HCT116 (cell line): ENCODE data around the gene CSNK1E. TPM values are rescaled to one million over a fixed set of nuclear protein-coding genes. Genes with fewer than 3 reads are reported as not detected.

Source experiments
- ATAC-seq: fragments of 200-7000 bp; cut with Tn5 transposase; 2 replicates; pipeline ENCODE4 v1.9.1; 2020; ENCODE audit warnings: mild to moderate bottlenecking, moderate library complexity
- BruUV-seq: library from RNA; stranded (reverse); fragments of 400-500 nt; replicated peaks from 2 replicates; lab custom pipeline; 2021; lab: Mats Ljungman, UMichigan
- CTCF ChIA-PET: fragments of 300-600 bp; sonication (Branson Sonifier 250); formaldehyde crosslinking; loops from one replicate; lab custom pipeline; 2021; ENCODE audit warnings: antibody characterized with exemption; lab: Charles Lee
- POLR2A ChIA-PET: fragments of 300-600, 350-600 bp; sonication (Branson Sonifier 250); formaldehyde crosslinking; loops from one replicate; lab custom pipeline; 2021; ENCODE audit warnings: antibody characterized with exemption; lab: Charles Lee
- RAD21 ChIA-PET, 2 experiments: fragments of 300-600 bp; sonication (Branson Sonifier 250); formaldehyde crosslinking; loops; one replicate each; lab custom pipeline; 2023; ENCODE audit warnings: low total read pairs in 2 of 2; ENCODE audit not compliant: uncharacterized antibody in 2 of 2, unreplicated experiment in 2 of 2, low non-redundant PET in 1 of 2; lab: Charles Lee
- DNase-seq: peaks from one replicate; pipeline ENCODE4 v3.0.0-alpha.2; 2010; ENCODE audit warnings: low read depth, low spot score
- H2AFZ ChIP-seq: fragments of 200-600 bp; shearing (Covaris generic), sonication (generic); 2 replicates; pipeline ENCODE4 v1.6.1; 2017; ENCODE audit warnings: low read depth, mixed run types, mixed read lengths, antibody characterized with exemption, low read length; ENCODE audit not compliant: poor library complexity, severe bottlenecking
- H3K27ac ChIP-seq: 2 replicates; pipeline ENCODE4 v1.5.1; 2012; ENCODE audit warnings: low read depth, low read length
- H3K27me3 ChIP-seq: fragments of 200-600 bp; sonication (generic); 2 replicates; pipeline ENCODE4 v1.6.1; 2016; ENCODE audit warnings: mixed run types, low read length, mixed read lengths; ENCODE audit not compliant: insufficient read depth
- H3K36me3 ChIP-seq, 2 experiments: fragments of 200-500 bp in 1 of 2; fragments of 200-600 bp in 1 of 2; sonication (Bioruptor generic) in 1 of 2; sonication (generic) in 1 of 2; 2 replicates each; pipeline versions ENCODE4 v1.5.1 to v1.6.1; 2014 to 2016; ENCODE audit warnings: low read length in 2 of 2, inconsistent platforms in 1 of 2, mixed read lengths in 1 of 2, mixed run types in 1 of 2; ENCODE audit not compliant: insufficient read depth in 2 of 2, control insufficient read depth in 1 of 2
- H3K4me1 ChIP-seq, 2 experiments: fragments of 200-600 bp in 1 of 2; sonication (generic) in 1 of 2; 2 replicates each; pipeline versions ENCODE4 v1.5.1 to v1.6.1; 2012 to 2017; ENCODE audit warnings: low read length in 2 of 2, inconsistent platforms in 1 of 2, mild to moderate bottlenecking in 1 of 2, mixed read lengths in 1 of 2, mixed run types in 1 of 2, moderate library complexity in 1 of 2; ENCODE audit not compliant: insufficient read depth in 2 of 2, control insufficient read depth in 1 of 2
- H3K4me2 ChIP-seq: fragments of 200-600 bp; sonication (generic); 2 replicates; pipeline ENCODE4 v1.6.1; 2017; ENCODE audit warnings: mixed run types, low read length, mixed read lengths
- H3K4me3 ChIP-seq, 2 experiments: fragments of 200-600 bp in 1 of 2; sonication (generic) in 1 of 2; replicated peaks in 1 of 2; 2 replicates each; pipeline ENCODE4 v1.5.1; 2011 to 2016; ENCODE audit warnings: low read length in 2 of 2, control low read depth in 1 of 2, low read depth in 1 of 2, mild to moderate bottlenecking in 1 of 2, mixed read lengths in 1 of 2, mixed run types in 1 of 2
- H3K79me2 ChIP-seq: fragments of 200-600 bp; sonication (generic); 2 replicates; pipeline ENCODE4 v1.6.1; 2017; ENCODE audit warnings: mild to moderate bottlenecking, mixed run types, low read length, moderate library complexity, mixed read lengths; ENCODE audit not compliant: insufficient read depth
- H3K9ac ChIP-seq: fragments of 200-600 bp; sonication (generic); 2 replicates; pipeline ENCODE4 v1.6.1; 2016; ENCODE audit warnings: low read length, mixed read lengths
- H3K9me2 ChIP-seq: fragments of 200-600 bp; sonication (generic), shearing (Covaris generic); 2 replicates; pipeline ENCODE4 v1.6.1; 2017; ENCODE audit warnings: mixed run types, mild to moderate bottlenecking, moderate library complexity; ENCODE audit not compliant: insufficient read depth
- H3K9me3 ChIP-seq, 2 experiments: fragments of 200-500 bp in 1 of 2; fragments of 200-600 bp in 1 of 2; sonication (Bioruptor generic) in 1 of 2; sonication (generic) in 1 of 2; 2 replicates each; pipeline ENCODE4 v1.6.1; 2014 to 2017; ENCODE audit warnings: low read length in 2 of 2, mixed read lengths in 2 of 2, inconsistent platforms in 1 of 2, low read depth in 1 of 2, mild to moderate bottlenecking in 1 of 2, mixed run types in 1 of 2, moderate library complexity in 1 of 2; ENCODE audit not compliant: control insufficient read depth in 1 of 2, insufficient read depth in 1 of 2
- H4K20me1 ChIP-seq: fragments of 200-600 bp; sonication (generic), shearing (Covaris generic); 2 replicates; pipeline ENCODE4 v1.6.1; 2017; ENCODE audit warnings: mixed run types, mild to moderate bottlenecking, moderate library complexity; ENCODE audit not compliant: insufficient read depth
- CBX3 ChIP-seq: IDR thresholded peaks from 2 replicates; pipeline ENCODE4 v1.6.1; 2012; ENCODE audit warnings: low read depth
- CTCF ChIP-seq, 3 experiments: fragments of 200-600 bp in 1 of 3; sonication (generic) in 1 of 3; IDR thresholded peaks in 2 of 3; conservative IDR thresholded peaks in 1 of 3; 2 replicates each; pipeline ENCODE4 v1.5.1; 2012 to 2017; ENCODE audit warnings: low read depth in 2 of 3, low read length in 2 of 3, antibody characterized with exemption in 1 of 3, borderline replicate concordance in 1 of 3, control low read depth in 1 of 3, mild to moderate bottlenecking in 1 of 3, mixed read lengths in 1 of 3, mixed run types in 1 of 3, moderate library complexity in 1 of 3; ENCODE audit not compliant: insufficient read depth in 1 of 3
- FOSL1 ChIP-seq: IDR thresholded peaks from 2 replicates; pipeline ENCODE4 v1.6.1; 2012; ENCODE audit warnings: low read depth
- POLR2A ChIP-seq: IDR thresholded peaks from 2 replicates; pipeline ENCODE4 v1.7.0; 2011; ENCODE audit warnings: borderline replicate concordance; ENCODE audit not compliant: insufficient read depth, insufficient read length; ENCODE audit errors: extremely low read depth
- RAD21 ChIP-seq: IDR thresholded peaks from 2 replicates; pipeline ENCODE4 v1.6.1; 2012; ENCODE audit warnings: low read depth, mild to moderate bottlenecking
- REST ChIP-seq: IDR thresholded peaks from 2 replicates; pipeline ENCODE4 v1.6.1; 2012; ENCODE audit warnings: low read depth
- SIN3A ChIP-seq: IDR thresholded peaks from 2 replicates; pipeline ENCODE4 v1.6.1; 2012; ENCODE audit warnings: low read depth
- intact Hi-C: fragments of 100-400 bp; cut with micrococcal nuclease; formaldehyde crosslinking; loops from 2 replicates; pipeline ENCODE4 v1.10.0; 2022
- total RNA-seq: library from RNA; stranded (reverse); gene quantifications from one replicate; pipeline ENCODE4 v1.2.1, GENCODE V29; 2021; ENCODE audit not compliant: unreplicated experiment

Gene CSNK1E
- total RNA-seq, 1 experiment from 2014 or later = 190 TPM

DNA sequence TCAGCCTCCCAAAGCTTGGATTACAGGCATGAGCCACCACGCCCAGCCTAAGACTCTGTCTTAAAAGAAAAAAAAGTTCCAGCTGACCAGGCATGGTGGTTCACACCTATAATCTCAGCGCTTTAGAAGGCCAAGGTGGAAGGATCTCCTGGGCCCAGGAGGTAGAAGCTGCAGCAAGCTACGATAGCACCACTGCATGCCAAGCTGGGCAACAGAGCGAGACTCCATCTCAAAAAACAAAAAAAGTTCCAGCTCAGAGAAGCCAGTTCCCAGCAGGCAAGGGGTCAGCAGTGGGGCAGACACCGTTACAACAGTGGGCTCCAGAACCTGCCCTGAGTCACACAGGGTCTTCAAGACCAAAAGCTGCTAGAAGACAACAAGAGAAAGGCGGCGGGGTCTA is 47.8 kb downstream of the CSNK1E start:
- Histone ChIP-seq H3K79me2 (peaks cover 77% of the 10 kb centered on the region), H3K27ac (no peak overlapping the region), H3K36me3 (no peaks in the 10 kb centered on the region), H2AFZ (no peak overlapping the region), H3K9ac (no peak overlapping the region), H3K9me2 (no peaks in the 10 kb centered on the region), H3K4me1 (peaks cover 20 to 34% of the 10 kb centered on the region in 2 experiments; a peak in 3 of 4 replicates), H3K27me3 (no peaks in the 10 kb centered on the region), H3K9me3 (no peaks in the 10 kb centered on the region), H4K20me1 (no peaks in the 10 kb centered on the region), H3K4me3 (no peak overlapping the region), H3K4me2 (no peak overlapping the region)
- ChIA-PET POLR2A (no interaction called here), RAD21 (no interaction called here), CTCF (no interaction called here)
- ATAC-seq = no peak
- no peak for TF ChIP-seq RAD21
- TF ChIP-seq CTCF (IDR thresholded peaks at IDR 0.05 in 2 of 3, conservative IDR thresholded peaks at IDR 0.05 in 1 of 3; ENCODE audit: borderline replicate concordance in 1 of 3, insufficient read depth in 1 of 3, low read depth in 2 of 3, low read length in 2 of 3) = no peak
- intact Hi-C loops = no loop called here
- DNase-seq = no peak
- no TSS peak for BruUV-seq

DNA sequence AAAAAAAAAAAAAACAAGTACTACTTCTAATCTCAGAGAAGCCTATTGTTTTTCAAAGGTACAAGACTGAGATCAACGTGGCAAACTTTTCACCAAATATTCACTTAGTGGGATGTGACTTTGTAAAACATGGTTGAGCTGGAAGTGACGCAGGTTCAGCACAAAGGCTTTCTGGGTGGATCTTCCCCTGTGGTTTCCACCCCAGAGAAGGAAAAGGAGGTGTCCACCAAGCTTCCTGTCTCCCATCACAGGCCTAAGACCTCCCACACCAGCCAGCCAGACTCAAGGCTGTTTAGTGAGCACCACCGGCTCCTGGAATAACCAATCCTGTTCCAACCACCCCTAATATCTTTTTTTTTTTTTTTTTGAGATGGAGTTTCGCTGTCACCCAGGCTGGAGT is 50.1 kb downstream of the CSNK1E start:
- Histone ChIP-seq H3K79me2 (peaks cover 89% of the 10 kb centered on the region), H4K20me1 (no peaks in the 10 kb centered on the region), H3K4me1 (peaks cover 19 to 28% of the 10 kb centered on the region in 2 experiments; a peak in 3 of 4 replicates), H3K4me3 (no peak overlapping the region), H3K4me2 (no peak overlapping the region), H3K9ac (no peak overlapping the region), H3K9me3 (no peaks in the 10 kb centered on the region), H2AFZ (no peak overlapping the region), H3K27ac (no peak overlapping the region), H3K36me3 (no peaks in the 10 kb centered on the region), H3K9me2 (no peaks in the 10 kb centered on the region), H3K27me3 (no peaks in the 10 kb centered on the region)
- no peak for ATAC-seq
- DNase-seq = no peak
- CTCF ChIA-PET = no interaction called here
- TF ChIP-seq REST (no peak), SIN3A (no peak), CBX3 (no peak), POLR2A (no peak), FOSL1 (no peak), CTCF (IDR thresholded peaks at IDR 0.05 in 2 of 3, conservative IDR thresholded peaks at IDR 0.05 in 1 of 3; ENCODE audit: borderline replicate concordance in 1 of 3, insufficient read depth in 1 of 3, low read depth in 2 of 3, low read length in 2 of 3) (no peak)
- no TSS peak for BruUV-seq
- RAD21 ChIA-PET = no interaction called here
- POLR2A ChIA-PET = no interaction called here
- intact Hi-C loops = no loop called here
